Heart left ventricle (tissue), 16 donors: ENCODE data around the gene SATB2. TPM values are rescaled to one million over a fixed set of nuclear protein-coding genes. Genes with fewer than 3 reads are reported as not detected.

Experiments used
- ATAC-seq, 4 donors: fragments of 200-7000 bp; cut with Tn5 transposase; one replicate each; pipeline ENCODE4 v1.9.1; 2020 to 2022; ENCODE audit warnings: moderate library complexity in 4 of 4, mild to moderate bottlenecking in 3 of 4, moderate number of reproducible peaks in 1 of 4
- DNase-seq, 5 donors: peaks; one replicate each; pipeline ENCODE4 v3.0.0-alpha.2; 2020
- H3K27ac ChIP-seq, 12 donors: fragments of 200-600 bp; sonication (generic) in 4 of 12; one replicate each; pipeline versions ENCODE4 v1.5.0 to v1.8.0; 2016 to 2022; ENCODE audit warnings: mild to moderate bottlenecking in 2 of 12
- H3K27me3 ChIP-seq, 9 donors: fragments of 200-600 bp; sonication (generic) in 2 of 9; one replicate each; pipeline versions ENCODE4 v1.5.1 to v1.8.0; 2016 to 2022; ENCODE audit warnings: mild to moderate bottlenecking in 3 of 9
- H3K36me3 ChIP-seq, 9 donors: fragments of 200-600 bp; sonication (generic) in 2 of 9; one replicate each; pipeline versions ENCODE4 v1.5.0 to v1.8.0; 2018 to 2022; ENCODE audit warnings: mild to moderate bottlenecking in 2 of 9
- H3K4me1 ChIP-seq, 12 donors: fragments of 200-600 bp; sonication (generic) in 4 of 12; one replicate each; pipeline versions ENCODE4 v1.5.0 to v1.8.0; 2016 to 2022; ENCODE audit warnings: mild to moderate bottlenecking in 3 of 12
- H3K4me3 ChIP-seq, 12 donors: fragments of 200-600 bp; sonication (generic) in 4 of 12; one replicate each; pipeline versions ENCODE4 v1.5.0 to v1.8.0; 2017 to 2022; ENCODE audit warnings: mild to moderate bottlenecking in 9 of 12, moderate library complexity in 4 of 12
- H3K9me3 ChIP-seq, 12 donors: fragments of 200-600 bp; sonication (generic) in 4 of 12; one replicate each; pipeline versions ENCODE4 v1.5.0 to v1.8.0; 2016 to 2022; ENCODE audit warnings: mild to moderate bottlenecking in 1 of 12
- CTCF ChIP-seq, 12 donors: fragments of 200-600 bp; sonication (generic) in 4 of 12; IDR thresholded peaks; one replicate each; pipeline versions ENCODE4 v1.5.0 to v1.8.0; 2018 to 2022; ENCODE audit warnings: antibody characterized with exemption in 12 of 12, mild to moderate bottlenecking in 5 of 12
- POLR2A ChIP-seq, 2 donors: fragments of 450-650 bp; IDR thresholded peaks; one replicate each; pipeline ENCODE4 v1.6.1; 2017; ENCODE audit warnings: antibody characterized with exemption in 2 of 2, mild to moderate bottlenecking in 2 of 2, moderate library complexity in 2 of 2
- WGBS, 4 donors: extraction: QIAGEN DNeasy Blood & Tissue Kit in 2 of 4; methylation state at CpG; one replicate each; pipeline versions ENCODE4 v1.1.5 to v1.1.7; 2013 to 2018; 5-methylcytosine and 5-hydroxymethylcytosine counted together
- intact Hi-C, 10 donors: fragments of 100-400 bp; cut with DNase I; formaldehyde crosslinking; loops; one replicate each; pipeline versions ENCODE4 v1.11.1 to v1.14.2; 2022
- polyA plus RNA-seq, 2 donors: library from polyadenylated mRNA; stranded (reverse); fragments of 200-250 nt; gene quantifications; one replicate each; pipeline ENCODE4 v1.2.3, GENCODE V29; 2013
- total RNA-seq, 9 donors: library from RNA; depleted of rRNA in 2 of 9; stranded (reverse); fragments of >200 nt in 2 of 9; fragmentation: NEBNext Ultra II Directional in 3 of 9; extraction: Animal tissue kit (Norgen Biotek cat#: 25700) in 3 of 9; gene quantifications; one replicate each; pipeline versions ENCODE4 v1.1.0 to v1.2.4, GENCODE V29; 2016 to 2023
- donor health status: ischemic (EF 13 %, LVEDD 7.1; RV severe dilation, severe dysfunction).
- donor health status: healthy with polysubstance abuse.
- donor health status: DM: no; HTN: yes; CAD: no.
- donor health status: DM: no; HTN: no; CAD: no.
- donor health status: ischemic (EF 25% LVEDD 6.9; RV normal size, moderate dysfunction).
- donor health status: ischemic (EF 25% LVEDD 5.7; RV mildly dilated, moderate dysfunction).
- donor health status: healthy.
- donor health status: DM: yes; HTN: yes; CAD: no.
- donor health status: ischemic (EF 35%, LVEDD 5.7; RV mildly dilated, moderate dysfunction).
- donor health status: nonischemic (EF 11% LVEDD 7.7; RV severe dilation, severe dysfunction).
- donor health status: DM: yes; HTN: yes; CAD: no.
- donor health status: PGD.
- donor health status: ischemic (EF 29% LVEDD 5.4; RV normal size, mild dysfunction).
- donor health status: nonischemic (EF 23%, LVEDD 6.1; RV moderate dilation, normal function).

Gene SATB2
- total and polyA plus RNA-seq, 11 donors: 0.38 to 3.3 (median 1.2) TPM

- intact Hi-C loops: loop anchor here in 1 of 10 donors (10.0 kb wide), 1 partner anchor 117 kb away; no protein-coding TSS in a partner anchor
- Histone ChIP-seq H3K4me3 (no peak overlapping the region), H3K36me3 (no peaks in the 10 kb centered on the region), H3K27ac (no peak overlapping the region), H3K9me3 (peaks cover 0 to 27% (median 9%) of the 10 kb centered on the region in 12 donors), H3K4me1 (no peaks in the 10 kb centered on the region), H3K27me3 (no peaks in the 10 kb centered on the region)
- TF ChIP-seq POLR2A (IDR thresholded peaks at IDR 0.05): no peak
- no peak for TF ChIP-seq CTCF (IDR thresholded peaks at IDR 0.05)
- ATAC-seq (no peak), DNase-seq (no peak)
Measured at GRCh38 chr2:199258291-199258690, 199.4 kb downstream of the SATB2 start.

- Histone ChIP-seq H3K27ac (no peak overlapping the region), H3K4me3 (no peak overlapping the region), H3K27me3 (no peaks in the 10 kb centered on the region), H3K9me3 (peaks cover 0 to 19% (median 3%) of the 10 kb centered on the region in 12 donors), H3K4me1 (no peaks in the 10 kb centered on the region), H3K36me3 (no peaks in the 10 kb centered on the region)
- TF ChIP-seq POLR2A (IDR thresholded peaks at IDR 0.05) (no peak), CTCF (IDR thresholded peaks at IDR 0.05) (no peak)
- WGBS, 4 donors: 71 to 77% (median 72%) methylated on average over 7 of the region's 7 CpGs
- no peak for ATAC-seq
- DNase-seq: no peak
- intact Hi-C loops: loop anchor here in 1 of 10 donors (10.0 kb wide), 1 partner anchor 117 kb away; no protein-coding TSS in a partner anchor
Measured at GRCh38 chr2:199257261-199258224, 200.2 kb downstream of the SATB2 start.

GRCh38 chr2:199230091-199230490 is 227.6 kb downstream of the SATB2 start:
- Histone ChIP-seq H3K4me3 (no peak overlapping the region), H3K27ac (no peak overlapping the region), H3K27me3 (no peaks in the 10 kb centered on the region), H3K36me3 (no peaks in the 10 kb centered on the region), H3K9me3 (no peaks in the 10 kb centered on the region), H3K4me1 (no peaks in the 10 kb centered on the region)
- DNase-seq: no peak
- intact Hi-C loops: no loop called here
- WGBS, 4 donors: 55 to 84% (median 71%) methylated on average over 2 to 3 of the region's 3 CpGs
- TF ChIP-seq POLR2A (IDR thresholded peaks at IDR 0.05) (no peak), CTCF (IDR thresholded peaks at IDR 0.05) (no peak)
- no peak for ATAC-seq
